A673 (cell line): ENCODE measurements around the gene CPN2. TPM values are rescaled to one million over a fixed set of nuclear protein-coding genes. Genes with fewer than 3 reads are reported as not detected.

ENCODE experiments used
- BruUV-seq: library from RNA; stranded (reverse); fragments of 400-500 nt; replicated peaks from 2 replicates; lab custom pipeline; 2021; lab: Mats Ljungman, UMichigan
- CTCF ChIA-PET: fragments of 300-600 bp; sonication (Branson Sonifier 250); formaldehyde crosslinking; loops from one replicate; lab custom pipeline; 2022; ENCODE audit warnings: antibody characterized with exemption; lab: Charles Lee
- POLR2A ChIA-PET: fragments of 300-600 bp; sonication (Branson Sonifier 250); formaldehyde crosslinking; loops from one replicate; lab custom pipeline; 2022; ENCODE audit warnings: antibody characterized with exemption; ENCODE audit not compliant: low non-redundant PET; lab: Charles Lee
- DNase-seq: peaks from one replicate; pipeline ENCODE4 v3.0.0-alpha.2; 2015; ENCODE audit warnings: low spot score
- H3K27ac ChIP-seq: fragments of 200-600 bp; sonication (generic); 2 replicates; pipeline ENCODE4 v1.5.1; 2016; ENCODE audit warnings: mixed run types, low read depth, mild to moderate bottlenecking, mixed read lengths, antibody characterized with exemption, low read length; ENCODE audit not compliant: poor library complexity, severe bottlenecking
- H3K27me3 ChIP-seq: fragments of 200-600 bp; sonication (generic); replicated peaks from 2 replicates; pipeline ENCODE4 v1.6.1; 2017; ENCODE audit warnings: mixed run types, low read depth, mild to moderate bottlenecking, mixed read lengths, antibody characterized with exemption, low read length; ENCODE audit not compliant: insufficient read depth, poor library complexity
- H3K36me3 ChIP-seq: fragments of 200-600 bp; sonication (generic); 2 replicates; pipeline ENCODE4 v1.6.1; 2016; ENCODE audit warnings: mixed run types, mild to moderate bottlenecking, mixed read lengths, antibody characterized with exemption, low read length; ENCODE audit not compliant: insufficient read depth, poor library complexity, severe bottlenecking
- H3K4me1 ChIP-seq: fragments of 200-600 bp; sonication (generic); 2 replicates; pipeline ENCODE4 v1.6.1; 2017; ENCODE audit warnings: mixed run types, mild to moderate bottlenecking, mixed read lengths, antibody characterized with exemption, low read length; ENCODE audit not compliant: insufficient read depth, poor library complexity, severe bottlenecking
- H3K4me3 ChIP-seq: fragments of 200-600 bp; sonication (generic); 2 replicates; pipeline ENCODE4 v1.5.1; 2016; ENCODE audit warnings: low read depth, mixed run types, mild to moderate bottlenecking, mixed read lengths, low read length; ENCODE audit not compliant: poor library complexity, severe bottlenecking
- H3K9me3 ChIP-seq: fragments of 200-600 bp; sonication (generic); 2 replicates; pipeline ENCODE4 v1.6.1; 2016; ENCODE audit warnings: mixed run types, low read depth, mild to moderate bottlenecking, mixed read lengths, antibody characterized with exemption, low read length; ENCODE audit not compliant: poor library complexity, severe bottlenecking
- CTCF ChIP-seq: fragments of 300-800, 200-600 bp; sonication (generic); conservative IDR thresholded peaks from 2 replicates; pipeline ENCODE4 v1.5.1; 2017; ENCODE audit warnings: low read depth, mild to moderate bottlenecking, antibody characterized with exemption, low read length, moderate library complexity, mixed read lengths
- EZH2 ChIP-seq: fragments of 200-600 bp; sonication (generic); IDR thresholded peaks from 2 replicates; pipeline ENCODE4 v1.6.1; 2017; ENCODE audit warnings: borderline replicate concordance, low read depth, mild to moderate bottlenecking, mixed read lengths, antibody characterized with exemption, low read length; ENCODE audit not compliant: poor library complexity, severe bottlenecking
- intact Hi-C: fragments of 100-400 bp; cut with micrococcal nuclease; formaldehyde crosslinking; loops from one replicate; pipeline ENCODE4 v1.10.0; 2022; ENCODE audit not compliant: unreplicated experiment
- total RNA-seq: library from RNA; stranded (reverse); gene quantifications from 2 replicates; pipeline ENCODE4 v1.2.3, GENCODE V29; 2021

CPN2 gene
- total RNA-seq, 1 experiment from 2014 or later = not detected

- no peaks in the 10 kb centered on the region for H3K36me3 ChIP-seq
- no peak for DNase-seq
- H3K9me3 ChIP-seq = no peaks in the 10 kb centered on the region
- peaks cover 41% of the 10 kb centered on the region for H3K4me1 ChIP-seq
- POLR2A ChIA-PET = no interaction called here
- no peak overlapping the region for H3K4me3 ChIP-seq
- intact Hi-C loops = no loop called here
- CTCF ChIA-PET = no interaction called here
- H3K27me3 ChIP-seq = no peaks in the 10 kb centered on the region
- TF ChIP-seq EZH2 = no peak
- peak overlapping the region; percentile 46 for H3K27ac ChIP-seq
- no TSS peak for BruUV-seq
Measured at GRCh38 chr3:194326192-194326967, 24.7 kb downstream of the CPN2 start.

- POLR2A ChIA-PET = no interaction called here
- BruUV-seq = no TSS peak
Measured at GRCh38 chr3:194325424-194326153, 25.5 kb downstream of the CPN2 start.

DNA sequence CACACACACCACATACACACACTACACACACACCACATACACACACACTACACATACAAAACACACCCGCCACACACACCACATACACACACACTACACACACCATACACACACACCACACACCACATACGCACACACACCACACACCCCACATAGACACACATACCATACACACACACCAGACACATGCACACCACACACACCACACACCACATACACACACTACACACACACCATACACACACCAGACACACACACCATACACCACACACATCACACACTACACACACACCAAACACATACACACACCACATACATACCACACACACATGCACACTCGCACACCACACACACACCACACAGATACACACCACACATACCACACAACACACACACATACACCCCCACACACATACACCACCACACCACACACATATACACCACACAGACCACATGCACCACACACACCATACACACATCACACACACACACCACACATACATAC is 26.3 kb downstream of the CPN2 start:
- ChIA-PET CTCF (no interaction called here), POLR2A (no interaction called here)
- Histone ChIP-seq H3K27ac (no peak overlapping the region), H3K27me3 (no peaks in the 10 kb centered on the region), H3K36me3 (no peaks in the 10 kb centered on the region), H3K4me3 (no peak overlapping the region), H3K4me1 (peaks cover 31% of the 10 kb centered on the region), H3K9me3 (no peaks in the 10 kb centered on the region)
- intact Hi-C loops = no loop called here
- no peak for DNase-seq
- BruUV-seq = no TSS peak
- TF ChIP-seq EZH2 (no peak), CTCF (no peak)

More at GRCh38 chr3:194325424-194326153, 25.5 kb downstream of the CPN2 start:
- Histone ChIP-seq H3K27ac (peak overlapping the region; percentile 46), H3K4me3 (no peak overlapping the region), H3K9me3 (no peaks in the 10 kb centered on the region), H3K4me1 (peaks cover 35% of the 10 kb centered on the region), H3K36me3 (no peaks in the 10 kb centered on the region), H3K27me3 (no peaks in the 10 kb centered on the region)
- intact Hi-C loops = no loop called here
- no peak for TF ChIP-seq CTCF
- CTCF ChIA-PET = no interaction called here
- peak; percentile 72 for DNase-seq
